Measurements from ENCODE around the gene PLLP. TPM values are rescaled to one million over a fixed set of nuclear protein-coding genes. Genes with fewer than 3 reads are reported as not detected.

Gene PLLP
- total RNA-seq, 1 experiment from 2014 or later: 2.7 TPM

DNA sequence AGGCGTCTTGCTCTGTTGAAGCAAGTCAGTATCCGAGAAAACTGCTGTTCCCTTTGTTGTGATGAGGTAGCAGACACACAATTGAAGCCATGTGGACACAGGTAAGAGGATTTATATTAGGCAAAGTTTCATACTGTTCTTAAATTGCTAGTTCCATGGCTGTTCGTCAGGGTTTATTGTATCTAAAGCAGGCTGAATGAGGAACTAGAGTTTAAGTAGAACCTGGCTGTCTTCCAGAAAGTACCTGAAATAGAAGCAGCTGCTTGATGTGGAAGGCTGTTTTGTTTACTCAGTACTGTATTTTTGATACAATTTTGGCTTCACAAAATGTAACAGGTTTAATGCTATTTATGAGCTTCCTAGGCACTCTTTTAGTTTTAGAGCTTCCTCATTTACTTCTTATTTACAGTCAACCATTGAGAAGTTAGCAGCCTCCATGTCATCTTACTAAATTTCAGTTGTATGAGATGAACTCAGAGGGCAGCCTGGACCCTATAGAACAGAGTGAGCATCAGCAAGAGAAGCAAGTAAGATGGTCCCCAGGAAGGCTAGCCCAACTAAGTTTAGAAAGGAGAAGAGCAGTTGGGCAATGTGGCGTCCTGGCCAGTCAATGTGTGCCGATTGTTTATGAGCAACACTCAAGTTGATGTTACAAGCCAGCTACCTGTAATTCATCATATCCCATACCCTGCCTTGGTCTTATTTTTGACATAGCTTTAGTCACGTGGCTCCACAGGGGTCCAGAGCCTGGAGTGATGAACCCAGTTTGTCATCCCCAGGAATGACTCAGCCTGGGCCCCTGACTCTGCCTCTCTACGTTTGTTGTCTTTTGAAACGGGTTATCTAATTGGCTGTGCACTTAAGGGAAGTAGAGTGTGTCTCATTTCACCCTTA is 49.1 kb downstream of the PLLP start:
- no peak for DNase-seq (ENCODE audit: low spot score)
- in situ Hi-C loops (cut with HindIII; ENCODE audit: low sequenced_read_pairs): no loop called here

DNA sequence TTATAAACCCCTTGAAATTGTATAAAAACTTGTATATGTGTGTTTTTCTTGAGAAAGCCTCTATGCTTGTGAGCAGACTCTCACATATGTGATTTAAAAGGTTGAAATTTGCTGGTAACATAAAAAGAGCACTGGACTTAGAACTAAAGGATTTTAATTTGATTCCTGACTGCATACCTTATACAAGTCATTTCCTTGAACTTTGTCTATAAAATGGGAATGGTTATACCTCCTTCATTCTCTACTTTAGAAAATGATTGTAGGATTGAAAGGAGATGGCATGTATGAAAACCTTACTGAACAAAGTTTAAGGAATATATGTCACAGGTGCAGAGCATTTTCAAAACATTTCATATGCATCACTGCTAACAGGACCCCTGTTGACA is 49.8 kb downstream of the PLLP start:
- in situ Hi-C loops (cut with HindIII; ENCODE audit: low sequenced_read_pairs): no loop called here
- no peak for DNase-seq (ENCODE audit: low spot score)

DNA sequence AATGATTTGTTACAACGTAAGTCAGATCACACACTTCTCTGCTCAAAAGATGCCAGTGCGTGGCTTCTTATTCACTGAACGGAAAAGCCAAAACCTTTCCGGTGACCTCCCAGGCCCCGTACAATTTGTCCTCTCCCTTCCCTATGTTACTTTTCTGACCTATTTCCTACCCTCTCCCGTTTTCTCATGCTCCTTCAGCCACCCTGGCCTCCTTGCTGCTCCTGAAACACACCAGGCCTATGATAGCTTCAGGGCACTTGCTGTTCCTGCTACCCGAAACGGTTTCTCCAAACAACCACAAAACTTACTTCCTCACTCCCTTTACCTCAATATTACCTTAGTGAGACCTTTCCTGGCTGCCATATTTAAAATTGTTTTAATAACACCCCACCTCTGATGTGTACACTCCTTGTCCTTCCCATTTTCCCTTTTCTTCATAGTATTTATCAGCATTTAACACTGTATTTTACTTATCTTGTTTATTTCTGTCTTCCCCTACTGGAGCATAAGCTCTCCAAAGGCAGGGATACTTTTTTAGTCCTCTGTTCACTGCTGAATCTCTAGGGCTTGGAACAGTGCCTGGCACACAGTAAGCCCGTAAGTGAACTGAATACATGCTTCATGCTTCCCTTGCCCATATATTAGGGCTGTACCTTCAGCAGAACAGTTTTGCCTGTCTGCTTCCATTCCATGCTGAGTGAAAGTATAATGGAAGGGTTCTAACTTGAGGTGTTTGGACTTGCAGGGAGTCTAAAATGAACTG is 50.3 kb downstream of the PLLP start:
- in situ Hi-C loops (cut with HindIII; ENCODE audit: low sequenced_read_pairs): no loop called here
- DNase-seq (ENCODE audit: low spot score): no peak

DNA sequence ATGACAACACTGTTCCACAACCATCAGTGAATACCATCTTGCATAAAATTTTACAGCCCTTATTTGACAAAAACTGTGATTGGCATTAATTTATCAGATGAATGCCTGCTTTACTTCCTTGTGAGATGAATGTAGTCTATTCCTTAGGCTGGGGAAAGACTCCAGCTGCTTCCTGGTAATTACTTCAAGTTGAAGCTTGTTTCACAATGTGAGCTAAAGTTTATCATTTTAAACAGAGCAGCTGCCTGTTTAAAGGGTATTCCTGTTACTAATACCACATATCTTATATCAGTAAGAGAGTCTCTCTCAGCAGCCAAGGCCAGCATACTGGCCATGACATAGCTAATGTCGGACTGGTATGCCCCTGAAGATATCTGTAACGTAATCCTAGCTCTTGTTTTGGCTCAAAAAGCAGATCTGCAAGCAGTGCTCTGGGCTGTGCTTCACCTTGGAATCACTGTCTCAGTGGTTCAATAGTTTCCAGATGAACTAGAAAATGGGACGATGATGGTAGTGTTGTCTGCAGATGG is 52.6 kb downstream of the PLLP start:
- no peak for DNase-seq (ENCODE audit: low spot score)
- in situ Hi-C loops (cut with HindIII; ENCODE audit: low sequenced_read_pairs): no loop called here

- in situ Hi-C loops (cut with HindIII; ENCODE audit: low sequenced_read_pairs): no loop called here
Observed at GRCh38 chr16:57229079-57229478, 55.4 kb downstream of the PLLP start.

DNA sequence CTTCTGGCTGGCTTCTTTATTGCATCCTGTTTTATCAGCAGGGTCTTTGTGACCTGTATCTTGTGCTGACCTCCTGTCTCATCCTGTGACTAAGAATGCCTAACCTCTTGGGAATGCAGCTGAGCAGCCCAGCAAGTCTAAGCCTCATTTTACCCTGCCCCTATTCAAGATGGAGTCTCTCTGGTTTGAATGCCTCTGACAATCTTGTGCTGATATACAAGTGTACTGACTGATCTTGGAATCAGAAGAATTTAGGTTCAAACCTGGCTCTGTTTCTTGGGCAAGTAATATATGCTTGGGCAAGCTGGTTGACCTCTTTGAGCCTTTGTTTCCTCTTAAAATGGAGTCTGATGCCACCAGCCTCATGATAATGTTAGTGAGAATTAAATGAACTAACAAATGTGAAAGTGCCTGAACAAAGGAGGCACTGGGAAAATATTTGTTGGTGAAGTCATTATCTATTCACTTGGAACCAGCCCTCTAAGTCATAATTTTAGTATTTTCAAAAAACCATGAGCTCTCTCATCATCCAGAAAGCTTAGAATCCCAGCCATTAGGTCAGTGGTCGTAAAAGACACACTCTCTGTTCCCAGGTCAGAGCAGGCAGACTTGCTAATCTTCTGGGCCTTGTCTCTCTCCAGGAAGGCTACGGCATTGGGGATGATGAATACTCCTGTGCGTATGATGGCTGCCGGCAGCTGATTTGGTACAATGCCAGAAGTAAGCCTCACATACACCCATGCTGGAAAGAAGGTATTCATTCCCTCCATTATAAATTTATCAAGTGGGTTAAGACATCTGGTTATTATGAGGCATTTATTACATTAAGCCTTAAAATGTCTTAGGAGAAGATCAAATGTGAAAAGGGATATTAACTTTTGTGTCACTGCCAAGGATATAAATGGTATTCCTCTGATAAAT is 57.5 kb downstream of the PLLP start:
- in situ Hi-C loops (cut with HindIII; ENCODE audit: low sequenced_read_pairs): no loop called here
- DNase-seq (ENCODE audit: low spot score): no peak

More at GRCh38 chr16:57229079-57229478, 55.4 kb downstream of the PLLP start:
- DNase-seq (ENCODE audit: low spot score): no peak

DNA sequence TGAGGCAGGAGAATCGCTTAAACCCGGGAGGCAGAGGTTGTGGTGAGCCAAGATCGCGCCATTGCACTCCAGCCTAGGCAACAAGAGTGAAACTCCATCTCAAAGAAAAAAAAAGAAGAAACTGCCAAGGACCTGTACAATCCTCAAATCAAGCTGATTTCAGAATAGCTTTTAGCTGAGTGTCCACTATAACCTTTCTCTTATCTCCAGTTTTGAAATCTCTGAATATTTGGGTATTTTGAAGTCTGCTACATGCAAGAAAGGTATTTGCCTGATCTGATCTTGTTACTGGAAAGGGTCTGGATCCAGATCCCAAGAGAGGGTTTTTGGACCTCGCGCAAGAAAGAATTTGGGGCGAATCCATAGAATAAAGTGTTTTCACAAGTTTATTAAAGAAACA is 58.5 kb downstream of the PLLP start:
- in situ Hi-C loops (cut with HindIII; ENCODE audit: low sequenced_read_pairs): no loop called here
- DNase-seq (ENCODE audit: low spot score): no peak

- in situ Hi-C loops (cut with HindIII; ENCODE audit: low sequenced_read_pairs): no loop called here
- DNase-seq (ENCODE audit: low spot score): no peak
Observed at GRCh38 chr16:57224651-57225335, 59.7 kb downstream of the PLLP start.

GRCh38 chr16:57223057-57223456 is 61.4 kb downstream of the PLLP start:
- in situ Hi-C loops (cut with HindIII; ENCODE audit: low sequenced_read_pairs): no loop called here
- no peak for DNase-seq (ENCODE audit: low spot score)

GRCh38 chr16:57216968-57217367 is 67.5 kb downstream of the PLLP start:
- no peak for DNase-seq (ENCODE audit: low spot score)
- in situ Hi-C loops (cut with HindIII; ENCODE audit: low sequenced_read_pairs): no loop called here

- in situ Hi-C loops (cut with HindIII; ENCODE audit: low sequenced_read_pairs): no loop called here
- no peak for DNase-seq (ENCODE audit: low spot score)
Observed at GRCh38 chr16:57213462-57213861, 71.0 kb downstream of the PLLP start.

DNA sequence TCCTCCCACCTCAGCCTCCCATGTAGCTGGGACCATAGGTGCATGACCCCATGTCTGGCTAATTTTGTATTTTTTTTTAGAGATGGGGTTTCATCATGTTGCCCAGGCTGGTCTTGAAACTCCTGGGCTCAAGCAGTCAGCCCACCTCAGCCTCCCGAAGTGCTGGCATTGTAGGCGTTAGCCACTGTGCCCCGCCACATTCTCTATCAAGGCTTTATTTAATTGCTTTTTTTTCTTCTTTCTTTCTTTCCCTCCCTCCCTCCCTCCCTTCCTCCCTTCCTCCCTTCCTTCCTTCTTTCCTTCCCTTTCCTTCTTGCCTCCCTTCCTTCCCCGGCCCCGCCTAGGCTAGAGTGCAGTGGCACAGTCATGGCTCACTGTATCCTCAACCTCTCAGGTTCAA is 74.7 kb downstream of the PLLP start:
- DNase-seq (ENCODE audit: low spot score): no peak
- in situ Hi-C loops (cut with HindIII; ENCODE audit: low sequenced_read_pairs): no loop called here

- in situ Hi-C loops (cut with HindIII; ENCODE audit: low sequenced_read_pairs): no loop called here
- DNase-seq (ENCODE audit: low spot score): no peak
Observed at GRCh38 chr16:57208926-57209325, 75.5 kb downstream of the PLLP start.

Other genes with a start within 250 kb of the PLLP start
- 31.9 and 36.7 TPM in 2 replicates for gene CPNE2, start 192.1 kb downstream of the PLLP start, total RNA-seq (2014; rRNA removed; shearing (Covaris generic))
- gene PSME3IP1, start 98.6 kb downstream of the PLLP start, total RNA-seq (2014; rRNA removed; shearing (Covaris generic)): 46.6 and 66.3 TPM in 2 replicates
- 30.8 and 36.2 TPM in 2 replicates for gene RSPRY1, start 98.3 kb downstream of the PLLP start, total RNA-seq (2014; rRNA removed; shearing (Covaris generic))
- 79.4 and 98.0 TPM in 2 replicates for gene ARL2BP, start 39.4 kb downstream of the PLLP start, total RNA-seq (2014; rRNA removed; shearing (Covaris generic))
- not detected in 2 replicates for gene CCL22, start 74.1 kb upstream of the PLLP start, total RNA-seq (2014; rRNA removed; shearing (Covaris generic))
- gene CX3CL1, start 87.8 kb upstream of the PLLP start, total RNA-seq (2014; rRNA removed; shearing (Covaris generic)): 0.43 TPM in 1 of 2 replicates, not detected in the other
- not detected in 2 replicates for gene CCL17, start 120.1 kb upstream of the PLLP start, total RNA-seq (2014; rRNA removed; shearing (Covaris generic))
- 152 and 156 TPM in 2 replicates for gene CIAPIN1, start 162.7 kb upstream of the PLLP start, total RNA-seq (2014; rRNA removed; shearing (Covaris generic))
- 46.3 and 60.4 TPM in 2 replicates for gene COQ9, start 162.8 kb upstream of the PLLP start, total RNA-seq (2014; rRNA removed; shearing (Covaris generic))
- 240 and 319 TPM in 2 replicates for gene POLR2C, start 178.0 kb upstream of the PLLP start, total RNA-seq (2014; rRNA removed; shearing (Covaris generic))
- 33.7 and 45.5 TPM in 2 replicates for gene DOK4, start 201.8 kb upstream of the PLLP start, total RNA-seq (2014; rRNA removed; shearing (Covaris generic))